Measurements from ENCODE around the gene EFR3B. TPM values are rescaled to one million over a fixed set of nuclear protein-coding genes. Genes with fewer than 3 reads are reported as not detected.

The EFR3B gene
- total and polyA plus RNA-seq, 2 of the 4 experiments (the other 2 are of a cell fraction): 0.38 to 0.90 TPM

DNA sequence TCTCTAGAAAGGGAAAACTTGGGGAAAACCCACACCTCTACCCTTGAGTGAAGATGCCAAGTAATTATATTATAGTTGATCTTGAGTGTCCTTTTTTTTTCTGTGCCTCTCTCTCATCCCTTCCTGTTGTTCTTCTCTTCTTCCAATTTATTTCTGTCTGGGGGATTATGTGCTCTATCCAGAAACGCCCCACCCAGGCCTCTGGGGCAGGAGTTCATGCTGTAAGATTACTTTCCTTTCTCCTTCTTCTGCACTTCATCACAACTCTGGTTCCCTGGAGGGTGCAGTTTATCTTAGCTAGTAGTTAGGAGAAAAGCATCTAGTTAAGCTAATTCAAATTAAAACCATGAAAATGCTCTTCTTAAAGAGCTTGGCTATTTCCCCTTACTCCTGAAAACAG lies 39.8 kb upstream of the EFR3B start:
- no peaks in the 10 kb centered on the region for H3K79me1 ChIP-seq (ENCODE audit: low read depth in 1 of 2, low read length in 2 of 2)
- ChIA-PET CTCF (no interaction called here), POLR2A (ENCODE audit: unreplicated experiment) (no interaction called here)
- no peak overlapping the region for H3K27ac ChIP-seq (ENCODE audit: insufficient read depth, low read length)
- H4K5ac ChIP-seq (ENCODE audit: low read depth, low read length): no peak overlapping the region
- in situ Hi-C loops (cut with MboI; ENCODE audit: low sequenced_read_pairs): no loop called here
- H4K8ac ChIP-seq (ENCODE audit: low read depth in 2 of 2, low read length in 2 of 2): no peak overlapping the region
- no peaks in the 10 kb centered on the region for H3K27me3 ChIP-seq (ENCODE audit: control insufficient read depth, insufficient read depth, low read length)
- no peak overlapping the region for H2BK5ac ChIP-seq (ENCODE audit: low read depth, low read length, poor library complexity, severe bottlenecking)
- no peak overlapping the region for H3K14ac ChIP-seq (replicated peaks; ENCODE audit: low read depth, low read length)
- H3K9me3 ChIP-seq (ENCODE audit: control insufficient read depth, insufficient read depth, low read length): no peaks in the 10 kb centered on the region
- peaks cover 10% of the 10 kb centered on the region for H3K4me1 ChIP-seq (ENCODE audit: control insufficient read depth, insufficient read depth, low read length)
- H2AK9ac ChIP-seq (replicated peaks; ENCODE audit: low read depth, low read length, poor library complexity): no peak overlapping the region
- no peaks in the 10 kb centered on the region for H3K36me3 ChIP-seq (ENCODE audit: control insufficient read depth, insufficient read depth, low read length)
- WGBS, 2 experiments (ENCODE audit: extremely low coverage in 2 of 2, insufficient read length in 1 of 2): no CpG with 5 or more reads among the region's 1 CpG
- H3K4me2 ChIP-seq (ENCODE audit: low read depth, low read length): no peak overlapping the region
- H3K4me3 ChIP-seq (ENCODE audit: insufficient read depth, low read depth, low read length): no peak overlapping the region
- TF ChIP-seq, protein P1, sequence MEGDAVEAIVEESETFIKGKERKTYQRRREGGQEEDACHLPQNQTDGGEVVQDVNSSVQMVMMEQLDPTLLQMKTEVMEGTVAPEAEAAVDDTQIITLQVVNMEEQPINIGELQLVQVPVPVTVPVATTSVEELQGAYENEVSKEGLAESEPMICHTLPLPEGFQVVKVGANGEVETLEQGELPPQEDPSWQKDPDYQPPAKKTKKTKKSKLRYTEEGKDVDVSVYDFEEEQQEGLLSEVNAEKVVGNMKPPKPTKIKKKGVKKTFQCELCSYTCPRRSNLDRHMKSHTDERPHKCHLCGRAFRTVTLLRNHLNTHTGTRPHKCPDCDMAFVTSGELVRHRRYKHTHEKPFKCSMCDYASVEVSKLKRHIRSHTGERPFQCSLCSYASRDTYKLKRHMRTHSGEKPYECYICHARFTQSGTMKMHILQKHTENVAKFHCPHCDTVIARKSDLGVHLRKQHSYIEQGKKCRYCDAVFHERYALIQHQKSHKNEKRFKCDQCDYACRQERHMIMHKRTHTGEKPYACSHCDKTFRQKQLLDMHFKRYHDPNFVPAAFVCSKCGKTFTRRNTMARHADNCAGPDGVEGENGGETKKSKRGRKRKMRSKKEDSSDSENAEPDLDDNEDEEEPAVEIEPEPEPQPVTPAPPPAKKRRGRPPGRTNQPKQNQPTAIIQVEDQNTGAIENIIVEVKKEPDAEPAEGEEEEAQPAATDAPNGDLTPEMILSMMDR (conservative IDR thresholded peaks at IDR 0.05; ENCODE audit: low read depth, low read length): no peak
- no peak for TF ChIP-seq RFX5 (IDR thresholded peaks at IDR 0.05; ENCODE audit: low read depth, low read length)
- TF ChIP-seq POLR2A (IDR thresholded peaks at IDR 0.05; ENCODE audit: low read depth, low read length): no peak
- no peak for TF ChIP-seq RCOR1 (IDR thresholded peaks at IDR 0.05; ENCODE audit: insufficient replicate concordance, low read length)
- no peak for TF ChIP-seq RAD21 (IDR thresholded peaks at IDR 0.05; ENCODE audit: low read length)
- no peak for TF ChIP-seq MAZ (IDR thresholded peaks at IDR 0.05; ENCODE audit: borderline replicate concordance, low read depth, low read length)
- TF ChIP-seq, protein P2, sequence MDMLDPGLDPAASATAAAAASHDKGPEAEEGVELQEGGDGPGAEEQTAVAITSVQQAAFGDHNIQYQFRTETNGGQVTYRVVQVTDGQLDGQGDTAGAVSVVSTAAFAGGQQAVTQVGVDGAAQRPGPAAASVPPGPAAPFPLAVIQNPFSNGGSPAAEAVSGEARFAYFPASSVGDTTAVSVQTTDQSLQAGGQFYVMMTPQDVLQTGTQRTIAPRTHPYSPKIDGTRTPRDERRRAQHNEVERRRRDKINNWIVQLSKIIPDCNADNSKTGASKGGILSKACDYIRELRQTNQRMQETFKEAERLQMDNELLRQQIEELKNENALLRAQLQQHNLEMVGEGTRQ (IDR thresholded peaks at IDR 0.05; ENCODE audit: low read depth, low read length): no peak
- TF ChIP-seq FOS (IDR thresholded peaks at IDR 0.05; ENCODE audit: low read depth, low read length): no peak
- no peak for TF ChIP-seq NFE2L2 (IDR thresholded peaks at IDR 0.05; ENCODE audit: low read depth, low read length)
- TF ChIP-seq BHLHE40 (IDR thresholded peaks at IDR 0.05; ENCODE audit: low read depth, low read length): no peak
- TF ChIP-seq CEBPB (IDR thresholded peaks at IDR 0.05; ENCODE audit: low read depth, low read length): no peak
- no peak for TF ChIP-seq MXI1 (IDR thresholded peaks at IDR 0.05; ENCODE audit: borderline replicate concordance, low read depth, low read length)
- no peak for TF ChIP-seq CHD1 (IDR thresholded peaks at IDR 0.05; ENCODE audit: low read depth, low read length)
- no peak for TF ChIP-seq SMC3 (IDR thresholded peaks at IDR 0.05; ENCODE audit: low read depth, low read length)
- H3K9ac ChIP-seq (ENCODE audit: low read depth, low read length): no peak overlapping the region
- H3K56ac ChIP-seq (ENCODE audit: extremely low read depth, insufficient read depth, low read length): no peak overlapping the region
- H2BK120ac ChIP-seq (ENCODE audit: low read depth, low read length): no peak overlapping the region
- 0 out of 2 replicates have a peak, but pooled peaks cover 3% of the 10 kb centered on the region for H3K9me1 ChIP-seq (ENCODE audit: insufficient read depth, low read length)
- ATAC-seq (ENCODE audit: low read depth): no peak
- dilution Hi-C loops (cut with HindIII; ENCODE audit: low sequenced_read_pairs, unreplicated experiment): no loop called here
- H3K23ac ChIP-seq (ENCODE audit: low read depth, low read length): no peak overlapping the region
- no peak overlapping the region for H2AK5ac ChIP-seq (ENCODE audit: low read depth, low read length)
- H2AFZ ChIP-seq (replicated peaks; ENCODE audit: low read length, poor library complexity): no peak overlapping the region
- no peak overlapping the region for H2BK20ac ChIP-seq (ENCODE audit: low read depth, low read length)
- no peak overlapping the region for H3K18ac ChIP-seq (ENCODE audit: low read depth, low read length)
- H4K20me1 ChIP-seq (ENCODE audit: insufficient read depth, low read length): no peaks in the 10 kb centered on the region
- DNase-seq: no peak
- H4K91ac ChIP-seq (ENCODE audit: insufficient read depth, low read depth, low read length): no peak overlapping the region
- intact Hi-C loops (cut with micrococcal nuclease): loop anchor here (5.0 kb wide), 1 partner anchor 40 kb away; the partner anchor contains the start of gene EFR3B
- no TSS peak for BruUV-seq (replicated peaks)
- H2BK15ac ChIP-seq (ENCODE audit: low read depth, low read length): no peak overlapping the region
- no peak overlapping the region for H3K4ac ChIP-seq (ENCODE audit: low read depth, low read length)

Measured in IMR-90 (cell line).